HG03045 (cell line): ENCODE measurements around the gene IL18.
"Not testable (repeated sequence)": the region's sequence is repeated elsewhere in the genome, so short reads cannot be mapped to it uniquely, and the experiment has no call there.

ENCODE experiments used
- ATAC-seq: cut with Tn5 transposase; IDR thresholded peaks from one replicate; pipeline ENCODE4 v1.9.1; 2021; ENCODE audit warnings: mild to moderate bottlenecking, moderate library complexity; ENCODE audit not compliant: unreplicated experiment

IL18 gene

GRCh38 chr11:112163875-112164685, at the start of gene IL18:
IL18 (minus strand) TSS chr11:112164094; CDS start chr11:112155053, 9,041 bp downstream.
- ATAC-seq: no peak

- no peak for ATAC-seq
Observed at GRCh38 chr11:112212710-112213109, 48.8 kb upstream of the IL18 start.

- ATAC-seq: no peak
Observed at GRCh38 chr11:112212290-112212689, 48.4 kb upstream of the IL18 start.

GRCh38 chr11:112211536-112211935, 47.6 kb upstream of the IL18 start:
- ATAC-seq: no peak

GRCh38 chr11:112210890-112211289, 47.0 kb upstream of the IL18 start:
- no peak for ATAC-seq

- no peak for ATAC-seq
Observed at GRCh38 chr11:112206071-112206470, 42.2 kb upstream of the IL18 start.

GRCh38 chr11:112200252-112200651, 36.4 kb upstream of the IL18 start:
- no peak for ATAC-seq

- ATAC-seq: not testable (repeated sequence)
Observed at GRCh38 chr11:112199101-112199500, 35.2 kb upstream of the IL18 start.

GRCh38 chr11:112196519-112197087, 32.7 kb upstream of the IL18 start:
- ATAC-seq: no peak

- ATAC-seq: no peak
Observed at GRCh38 chr11:112195951-112196351, 32.1 kb upstream of the IL18 start.

GRCh38 chr11:112195113-112195512, 31.2 kb upstream of the IL18 start:
- ATAC-seq: not testable (repeated sequence)

- no peak for ATAC-seq
Observed at GRCh38 chr11:112186304-112186703, 22.4 kb upstream of the IL18 start.

GRCh38 chr11:112185883-112186282, 22.0 kb upstream of the IL18 start:
- no peak for ATAC-seq

GRCh38 chr11:112182867-112183266, 19.0 kb upstream of the IL18 start:
- ATAC-seq: no peak

GRCh38 chr11:112179601-112180000, 15.7 kb upstream of the IL18 start:
- ATAC-seq: no peak

- no peak for ATAC-seq
Observed at GRCh38 chr11:112178936-112179335, 15.0 kb upstream of the IL18 start.

GRCh38 chr11:112178428-112178827, 14.5 kb upstream of the IL18 start:
- no peak for ATAC-seq

GRCh38 chr11:112177589-112177988, 13.7 kb upstream of the IL18 start:
- no peak for ATAC-seq

GRCh38 chr11:112176077-112176476, 12.2 kb upstream of the IL18 start:
- no peak for ATAC-seq

- ATAC-seq: no peak
Observed at GRCh38 chr11:112175599-112175952, 11.7 kb upstream of the IL18 start.

- peak; percentile 50 for ATAC-seq
Observed at GRCh38 chr11:112174789-112175598, 11.1 kb upstream of the IL18 start, which contains the start of gene BCO2. BCO2 (plus strand) TSS chr11:112175512; CDS start chr11:112175602, 90 bp downstream.

GRCh38 chr11:112173152-112173551, 9.3 kb upstream of the IL18 start:
- ATAC-seq: no peak
